GM18870 (cell line): ENCODE measurements around the gene MDH2.
"Not testable (repeated sequence)": the region's sequence is repeated elsewhere in the genome, so short reads cannot be mapped to it uniquely, and the experiment has no call there.

Source experiments
- ATAC-seq: cut with Tn5 transposase; IDR thresholded peaks from one replicate; pipeline ENCODE4 v1.9.1; 2021; ENCODE audit warnings: moderate library complexity; ENCODE audit not compliant: unreplicated experiment

Gene MDH2

GRCh38 chr7:76106130-76106529 is 58.2 kb downstream of the MDH2 start:
- not testable (repeated sequence) for ATAC-seq

- ATAC-seq: no peak
These were observed 59.0 kb downstream of the MDH2 start for GRCh38 chr7:76106893-76107292.

GRCh38 chr7:76108540-76109233 is 60.8 kb downstream of the MDH2 start:
- ATAC-seq: no peak

- not testable (repeated sequence) for ATAC-seq
These were observed 65.2 kb downstream of the MDH2 start for GRCh38 chr7:76113042-76113630.

- ATAC-seq: not testable (repeated sequence)
These were observed 66.8 kb downstream of the MDH2 start for GRCh38 chr7:76114742-76115141.
